ENCODE results near the gene MAN2A1. TPM values are rescaled to one million over a fixed set of nuclear protein-coding genes. Genes with fewer than 3 reads are reported as not detected.

The MAN2A1 gene
- total RNA-seq, 2 donors from 2014 or later, result 60.7 to 62.1 TPM

GRCh38 chr5:109838157-109838556 lies 148.4 kb downstream of the MAN2A1 start:
- H3K4me3 ChIP-seq (ENCODE audit: low read length), result no peak overlapping the region
- 53% methylated on average over 1 of the region's 1 CpG; no CpG with 5 or more reads in 1 of the 2 experiments for WGBS, 2 experiments (ENCODE audit: insufficient coverage in 1 of 2, insufficient read length in 1 of 2)
- peak; percentile 64 for DNase-seq

GRCh38 chr5:109844148-109844547 lies 154.4 kb downstream of the MAN2A1 start:
- Histone ChIP-seq H3K36me3 (ENCODE audit: control insufficient read depth, insufficient read depth, low read length) (peaks cover 59% of the 10 kb centered on the region), H3K27ac (ENCODE audit: low read depth, low read length) (no peak overlapping the region), H3K4me1 (ENCODE audit: control insufficient read depth, insufficient read depth, low read length) (no peaks in the 10 kb centered on the region), H3K27me3 (ENCODE audit: control insufficient read depth, insufficient read depth, low read length, poor library complexity, severe bottlenecking) (no peaks in the 10 kb centered on the region), H3K9ac (ENCODE audit: extremely low read depth, low read length, poor library complexity, severe bottlenecking) (no peak overlapping the region), H3K9me3 (ENCODE audit: control insufficient read depth, low read length) (no peaks in the 10 kb centered on the region), H3K4me3 (ENCODE audit: low read length) (no peak overlapping the region)
- peak; percentile 76 for TF ChIP-seq CTCF (conservative IDR thresholded peaks at IDR 0.05)
- Mint-ChIP-seq H3K27ac (no peak overlapping the region), H3K4me3 (no peak overlapping the region), H3K36me3 (ENCODE audit: low read depth) (peaks cover 55% of the 10 kb centered on the region), H3K9me3 (no peaks in the 10 kb centered on the region), H3K4me1 (peaks cover 2% of the 10 kb centered on the region), H3K27me3 (ENCODE audit: insufficient read depth) (no peaks in the 10 kb centered on the region)
- 88% methylated on average over 3 of the region's 4 CpGs; no CpG with 5 or more reads in 1 of the 2 experiments for WGBS, 2 experiments (ENCODE audit: insufficient coverage in 1 of 2, insufficient read length in 1 of 2)
- DNase-seq, result no peak

More at GRCh38 chr5:109838157-109838556, 148.4 kb downstream of the MAN2A1 start:
- peaks cover 16% of the 10 kb centered on the region for H3K9me3 ChIP-seq (ENCODE audit: control insufficient read depth, low read length)
- peaks cover 30% of the 10 kb centered on the region for H3K36me3 Mint-ChIP-seq (ENCODE audit: low read depth)
- H3K27me3 Mint-ChIP-seq (ENCODE audit: insufficient read depth), result no peaks in the 10 kb centered on the region
- peak overlapping the region; percentile 30 for H3K27ac Mint-ChIP-seq
- H3K36me3 ChIP-seq (ENCODE audit: control insufficient read depth, insufficient read depth, low read length), result peaks cover 32% of the 10 kb centered on the region
- H3K27ac ChIP-seq (ENCODE audit: low read depth, low read length), result no peak overlapping the region
- H3K9ac ChIP-seq (ENCODE audit: extremely low read depth, low read length, poor library complexity, severe bottlenecking), result no peak overlapping the region
- H3K4me3 Mint-ChIP-seq, result no peak overlapping the region
- no peaks in the 10 kb centered on the region for H3K4me1 ChIP-seq (ENCODE audit: control insufficient read depth, insufficient read depth, low read length)
- peaks cover 29% of the 10 kb centered on the region for H3K4me1 Mint-ChIP-seq
- H3K27me3 ChIP-seq (ENCODE audit: control insufficient read depth, insufficient read depth, low read length, poor library complexity, severe bottlenecking), result no peaks in the 10 kb centered on the region
- peaks cover 9% of the 10 kb centered on the region for H3K9me3 Mint-ChIP-seq
- no peak for TF ChIP-seq CTCF (conservative IDR thresholded peaks at IDR 0.05)

GRCh38 chr5:109844695-109845094 lies 155.0 kb downstream of the MAN2A1 start:
- DNase-seq, result no peak
- H3K27me3 Mint-ChIP-seq (ENCODE audit: insufficient read depth), result no peaks in the 10 kb centered on the region
- no peak overlapping the region for H3K27ac Mint-ChIP-seq
- H3K9me3 ChIP-seq (ENCODE audit: control insufficient read depth, low read length), result no peaks in the 10 kb centered on the region
- peaks cover 61% of the 10 kb centered on the region for H3K36me3 Mint-ChIP-seq (ENCODE audit: low read depth)
- H3K27ac ChIP-seq (ENCODE audit: low read depth, low read length), result no peak overlapping the region
- H3K27me3 ChIP-seq (ENCODE audit: control insufficient read depth, insufficient read depth, low read length, poor library complexity, severe bottlenecking), result no peaks in the 10 kb centered on the region
- H3K4me1 ChIP-seq (ENCODE audit: control insufficient read depth, insufficient read depth, low read length), result no peaks in the 10 kb centered on the region
- H3K4me1 Mint-ChIP-seq, result no peaks in the 10 kb centered on the region
- 73 to 75% methylated on average over 4 of the region's 4 CpGs for WGBS, 2 experiments (ENCODE audit: insufficient coverage in 1 of 2, insufficient read length in 1 of 2)
- H3K9me3 Mint-ChIP-seq, result no peaks in the 10 kb centered on the region
- no peak overlapping the region for H3K4me3 Mint-ChIP-seq
- no peak overlapping the region for H3K9ac ChIP-seq (ENCODE audit: extremely low read depth, low read length, poor library complexity, severe bottlenecking)
- no peak for TF ChIP-seq CTCF (conservative IDR thresholded peaks at IDR 0.05)
- peaks cover 64% of the 10 kb centered on the region for H3K36me3 ChIP-seq (ENCODE audit: control insufficient read depth, insufficient read depth, low read length)
- H3K4me3 ChIP-seq (ENCODE audit: low read length), result no peak overlapping the region
